Astrocyte of the cerebellum (primary cell): ENCODE data around the gene LIMS2.
A peak's percentile ranks its signal among the peaks of the same experiment; 100 is the strongest.

Experiments used
- DNase-seq: peaks from one replicate; pipeline ENCODE4 v3.0.0-alpha.2; 2011; ENCODE audit warnings: low read depth
- H3K4me3 ChIP-seq: 2 replicates; pipeline ENCODE4 v1.5.1; 2011; ENCODE audit warnings: mild to moderate bottlenecking, low read depth, low read length, moderate library complexity
- CTCF ChIP-seq: IDR thresholded peaks from 2 replicates; pipeline ENCODE4 v1.5.1; 2012; ENCODE audit warnings: low read length, low read depth, moderate library complexity, mild to moderate bottlenecking; ENCODE audit errors: missing control alignments
- in situ Hi-C: cut with HindIII; loops from 2 replicates; pipeline ENCODE4 v1.10.0; 2017; ENCODE audit warnings: low sequenced_read_pairs

The LIMS2 gene

GRCh38 chr2:127715778-127716449 is 40.6 kb upstream of the LIMS2 start:
- H3K4me3 ChIP-seq = no peak overlapping the region

GRCh38 chr2:127713562-127713961 is 38.2 kb upstream of the LIMS2 start:
- in situ Hi-C loops = no loop called here
- no peak overlapping the region for H3K4me3 ChIP-seq
- DNase-seq = no peak
- TF ChIP-seq CTCF = no peak

More at GRCh38 chr2:127715778-127716449, 40.6 kb upstream of the LIMS2 start:
- no peak for DNase-seq
- in situ Hi-C loops = no loop called here
- TF ChIP-seq CTCF = no peak

- TF ChIP-seq CTCF = no peak
- in situ Hi-C loops = no loop called here
- no peak overlapping the region for H3K4me3 ChIP-seq
- no peak for DNase-seq
Measured at GRCh38 chr2:127712999-127713398, 37.7 kb upstream of the LIMS2 start.

- no peak for TF ChIP-seq CTCF
- DNase-seq = no peak
- in situ Hi-C loops = no loop called here
Measured at GRCh38 chr2:127709336-127709735, 34.0 kb upstream of the LIMS2 start.

DNA sequence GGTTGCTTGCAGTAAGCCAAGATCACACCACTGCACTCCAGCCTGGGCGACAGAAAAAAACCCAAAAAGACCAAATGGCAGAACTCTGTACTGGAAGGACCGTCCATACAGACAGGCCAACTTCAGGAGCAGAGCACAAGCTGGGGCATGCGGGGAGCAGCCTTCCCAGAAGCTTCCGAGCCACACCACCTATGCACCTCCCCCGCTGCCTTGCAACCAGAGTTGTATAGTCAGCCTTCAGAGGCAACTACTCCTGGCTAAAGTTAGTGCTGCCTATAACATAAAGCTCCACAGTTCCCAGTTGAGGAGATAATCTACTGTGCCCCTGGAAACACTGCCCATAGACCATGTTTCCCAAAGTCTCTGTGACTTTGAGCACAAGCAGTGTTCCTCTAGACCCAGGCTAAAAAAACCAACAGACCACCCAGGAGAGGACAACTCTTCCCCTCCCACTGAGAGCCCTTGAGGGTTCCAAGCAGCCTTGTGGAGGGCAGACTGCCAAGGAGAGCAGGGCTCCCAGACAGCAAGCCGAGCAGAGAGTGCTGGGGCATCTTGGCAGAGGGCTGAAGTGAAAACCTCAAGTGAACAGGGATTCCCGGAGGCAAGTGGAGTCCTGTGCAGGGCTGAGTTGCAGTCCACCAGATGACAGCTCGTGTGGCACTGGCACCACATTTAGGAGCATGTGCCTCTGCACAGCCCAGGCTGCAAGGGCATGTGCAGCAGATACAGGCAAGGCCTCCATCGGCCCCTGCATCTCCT is 32.7 kb upstream of the LIMS2 start:
- TF ChIP-seq CTCF = no peak
- peak; percentile 34 for DNase-seq

More at GRCh38 chr2:127709336-127709735, 34.0 kb upstream of the LIMS2 start:
- no peak overlapping the region for H3K4me3 ChIP-seq

GRCh38 chr2:127706215-127706990 is 31.1 kb upstream of the LIMS2 start:
- no peak overlapping the region for H3K4me3 ChIP-seq
- in situ Hi-C loops = no loop called here
- no peak for TF ChIP-seq CTCF
- DNase-seq = no peak

More for the DNA sequence above, 32.7 kb upstream of the LIMS2 start:
- H3K4me3 ChIP-seq = no peak overlapping the region
- in situ Hi-C loops = no loop called here
